T-helper 1 cell (primary cell): Measurements from ENCODE around the gene PRKG1.
A peak's percentile ranks its signal among the peaks of the same experiment; 100 is the strongest.

Experiments
- DNase-seq, 5 donors: peaks; one replicate each; pipeline ENCODE4 v3.0.0-alpha.2; 2012 to 2020

The PRKG1 gene

DNA sequence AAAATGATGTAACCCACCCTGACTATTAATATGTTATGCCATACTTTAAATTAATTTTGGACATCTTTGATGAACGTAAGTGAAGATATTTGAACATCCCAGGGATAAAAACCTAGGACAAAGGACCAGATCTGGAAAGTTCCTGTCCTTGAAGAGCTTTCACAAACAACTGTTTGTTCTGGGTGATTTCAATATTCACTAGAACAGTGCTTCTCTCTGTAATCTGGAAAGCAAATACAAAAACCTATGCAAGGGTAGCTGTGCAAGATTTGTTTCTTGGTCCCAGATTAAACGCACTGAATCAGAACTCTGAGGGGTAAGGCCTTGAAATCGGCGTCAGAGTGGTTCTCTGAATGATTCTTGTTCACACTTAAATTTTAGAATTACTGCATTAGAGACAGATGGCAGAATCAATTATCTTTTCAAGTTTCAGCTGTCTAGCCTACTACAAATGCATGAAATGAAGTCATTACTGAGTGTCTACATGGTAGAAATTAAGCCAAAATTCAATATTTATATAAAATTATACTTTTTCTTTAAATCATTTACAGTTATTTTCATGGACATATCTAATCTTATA is 694.7 kb downstream of the PRKG1 start:
- DNase-seq = no peak

DNA sequence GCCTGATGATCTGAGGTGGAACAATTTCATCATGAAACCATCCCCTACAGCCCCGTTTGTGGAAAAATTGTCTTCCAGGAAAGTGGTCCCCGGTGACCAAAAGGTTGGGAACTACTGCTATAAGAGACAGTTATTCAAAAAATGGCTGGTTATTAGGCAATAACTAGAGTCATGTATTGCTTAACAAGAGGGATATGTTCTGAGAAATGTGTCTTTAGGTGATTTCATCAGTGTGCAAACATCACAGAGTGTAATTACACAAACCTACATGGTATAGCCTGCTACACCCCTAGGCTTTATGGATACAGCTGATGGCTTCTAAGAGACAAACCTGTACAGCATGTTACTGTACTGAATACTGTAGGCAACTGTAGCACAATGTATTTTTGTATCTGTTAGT is 696.4 kb downstream of the PRKG1 start:
- DNase-seq = no peak

DNA sequence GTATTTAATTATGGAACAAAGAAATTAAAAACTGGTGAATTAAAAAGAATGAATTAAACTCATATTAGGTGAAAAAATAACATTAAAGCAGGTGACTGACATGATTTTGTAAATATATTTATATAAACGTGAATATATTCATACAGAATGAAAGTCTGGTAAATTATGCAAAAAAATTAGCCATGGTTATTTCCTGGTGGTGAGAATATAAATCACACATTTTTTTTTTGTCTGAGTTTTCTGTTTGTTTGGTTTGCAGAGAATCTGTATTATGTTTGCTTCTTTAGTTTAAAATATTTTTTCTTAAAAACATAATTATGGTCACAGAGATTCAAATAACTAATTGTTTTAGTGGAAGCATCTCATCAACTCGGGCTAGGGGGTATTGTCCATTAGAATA is 698.1 kb downstream of the PRKG1 start:
- no peak for DNase-seq

DNA sequence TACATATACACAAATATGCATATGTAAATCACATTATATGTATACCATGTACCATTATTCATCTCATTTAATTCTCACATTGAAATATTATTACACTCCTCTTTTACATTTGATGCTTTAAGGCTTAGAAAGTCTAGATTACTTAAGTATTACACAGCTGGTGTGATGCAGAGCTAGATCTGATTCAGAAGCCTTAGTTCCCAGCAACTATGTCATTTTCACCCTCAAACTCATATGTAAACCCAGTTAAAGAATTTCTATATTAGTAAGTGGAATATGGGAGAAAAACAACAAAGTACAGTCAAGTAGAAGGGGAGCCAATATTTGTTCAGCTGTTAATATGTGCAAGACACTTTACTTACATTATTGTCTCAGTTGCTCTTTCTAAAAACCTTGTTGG is 699.4 kb downstream of the PRKG1 start:
- no peak for DNase-seq

DNA sequence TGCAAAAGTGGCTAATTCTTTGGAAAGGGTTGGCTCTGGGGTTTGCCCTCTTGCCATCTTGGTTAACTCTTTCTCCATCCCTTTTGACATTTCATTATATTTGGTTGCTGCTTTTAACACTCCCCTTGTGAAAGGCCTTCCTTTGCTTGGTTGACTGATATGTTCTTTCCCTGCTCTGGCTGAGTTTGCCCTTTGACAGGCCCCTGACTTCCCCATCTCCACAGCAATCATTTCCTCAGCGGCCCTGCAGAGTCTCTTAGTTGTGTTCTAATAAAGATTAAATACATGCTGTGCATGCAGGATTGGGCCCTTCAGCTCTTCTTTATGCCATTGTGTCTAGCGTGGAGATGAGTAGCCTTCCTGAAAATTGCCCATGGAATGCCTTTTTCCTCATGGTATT is 709.7 kb downstream of the PRKG1 start:
- DNase-seq = no peak

DNA sequence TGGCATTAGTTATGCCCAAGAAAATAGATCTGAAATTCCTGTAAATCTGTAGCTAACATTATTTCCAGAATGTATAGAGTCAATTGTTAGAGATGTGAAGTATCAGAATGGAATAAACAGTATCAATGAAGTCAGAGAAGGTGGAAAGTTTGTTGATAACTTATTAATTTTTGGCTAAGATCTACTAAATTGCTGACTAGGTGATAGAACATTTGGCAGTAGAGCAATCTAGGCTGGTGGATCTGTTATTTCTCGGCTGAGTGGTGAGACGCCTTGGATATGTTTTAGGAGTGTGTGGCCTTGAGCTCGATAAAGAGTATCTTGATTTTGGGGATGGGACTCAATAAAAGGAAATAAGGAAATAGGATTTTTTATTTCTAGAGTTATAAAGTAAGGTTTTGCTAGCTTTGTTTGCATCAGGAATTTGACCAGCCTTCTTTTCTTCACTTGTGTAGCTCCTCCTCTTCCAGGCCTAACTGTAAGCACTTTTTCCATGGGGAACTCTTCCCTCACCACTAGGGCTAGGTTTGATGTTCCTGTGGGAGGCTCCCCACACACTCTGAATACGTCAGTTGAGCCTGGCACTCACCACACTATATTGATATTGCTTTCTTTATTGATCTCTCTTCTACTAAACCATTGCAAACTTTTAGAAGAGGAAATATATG is 711.9 kb downstream of the PRKG1 start:
- DNase-seq = no peak

DNA sequence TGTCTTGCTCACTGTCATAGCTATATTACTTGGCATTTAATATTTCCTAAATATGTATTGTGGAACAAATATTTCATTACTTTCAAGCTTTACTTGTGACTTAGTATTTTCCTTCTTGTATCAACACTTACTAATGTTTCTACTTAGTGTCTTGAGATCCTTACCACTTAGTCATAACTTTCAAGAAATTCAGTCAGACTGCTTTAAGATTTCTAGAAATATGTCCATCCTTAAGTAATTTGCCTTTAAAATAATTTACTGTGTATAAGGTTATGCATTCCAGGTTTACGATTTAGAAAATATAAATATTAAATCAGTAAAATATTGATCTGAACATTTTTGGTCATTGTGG is 712.4 kb downstream of the PRKG1 start:
- no peak for DNase-seq

DNA sequence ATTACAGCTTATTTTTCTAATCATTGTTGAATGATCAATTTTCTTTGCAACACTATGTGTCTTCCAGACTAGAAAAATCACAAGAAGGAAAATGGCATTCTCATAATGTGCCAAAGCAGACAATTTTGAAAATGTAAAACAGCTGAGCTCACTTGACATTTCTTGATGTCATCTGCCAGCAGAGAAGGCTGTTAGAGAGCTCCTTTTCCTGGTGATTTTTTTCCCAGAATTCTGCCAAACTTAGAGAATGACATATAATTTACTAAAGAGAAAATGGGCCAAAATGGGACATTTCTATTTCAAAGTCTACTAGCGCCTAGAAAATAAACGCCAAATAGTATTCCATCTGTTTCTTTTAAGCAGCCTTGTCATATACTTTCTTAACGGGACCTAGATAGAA is 714.0 kb downstream of the PRKG1 start:
- no peak for DNase-seq

DNA sequence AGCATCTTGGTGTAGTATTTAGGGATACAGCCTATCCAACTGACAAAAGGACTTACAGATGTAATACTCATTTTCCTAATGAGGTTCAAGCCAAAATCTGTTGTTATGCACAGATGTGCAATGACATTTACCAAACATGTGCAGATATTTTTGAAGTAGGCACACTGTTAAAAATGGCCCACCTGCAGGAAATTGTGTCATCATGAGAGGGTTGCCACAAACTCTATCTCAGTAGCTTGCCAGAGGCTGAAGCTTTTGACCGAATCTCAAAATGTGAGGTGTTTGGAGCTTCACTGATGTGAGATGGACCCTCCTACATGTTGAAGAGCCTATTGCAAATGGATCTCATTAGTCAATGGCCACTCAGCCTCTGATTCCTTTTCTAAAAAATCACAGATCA is 714.8 kb downstream of the PRKG1 start:
- DNase-seq = no peak

DNA sequence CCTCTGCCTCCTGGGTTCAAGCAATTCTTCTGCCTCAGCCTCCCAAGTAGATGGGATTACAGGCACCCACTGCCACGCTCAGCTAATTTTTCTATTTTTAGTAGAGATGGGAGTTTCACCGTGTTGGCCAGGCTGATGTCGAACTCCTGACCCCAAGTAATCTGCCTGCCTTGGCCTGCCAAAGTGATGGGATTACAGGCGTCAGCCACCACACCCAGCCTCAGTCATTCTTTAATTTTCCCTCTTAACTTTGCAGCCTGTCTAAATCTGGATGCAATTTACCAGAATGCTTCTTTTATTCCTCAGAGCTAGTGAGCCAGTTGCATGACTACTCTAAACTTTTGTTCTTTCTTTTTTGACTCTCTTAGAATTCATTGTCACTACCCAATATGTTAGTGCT is 715.6 kb downstream of the PRKG1 start:
- no peak for DNase-seq

DNA sequence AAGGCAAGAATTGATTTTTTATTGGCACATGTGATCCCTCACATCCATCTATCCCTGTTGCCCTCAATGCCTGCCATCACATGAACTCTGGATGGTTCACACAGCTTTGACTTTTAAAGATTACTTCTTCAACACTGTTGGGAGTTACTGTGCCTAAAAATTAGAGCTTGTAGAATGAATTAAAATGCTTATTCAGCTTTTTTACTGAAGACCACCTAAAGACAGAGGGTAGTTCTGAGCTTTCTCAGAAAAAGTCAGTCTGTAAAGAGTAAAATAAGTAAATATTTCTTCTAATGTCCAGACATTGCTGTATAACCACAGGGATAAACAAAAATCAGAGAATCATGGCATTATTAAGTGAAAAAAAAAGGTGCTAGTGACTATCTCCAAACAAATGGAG is 718.4 kb downstream of the PRKG1 start:
- DNase-seq = no peak

DNA sequence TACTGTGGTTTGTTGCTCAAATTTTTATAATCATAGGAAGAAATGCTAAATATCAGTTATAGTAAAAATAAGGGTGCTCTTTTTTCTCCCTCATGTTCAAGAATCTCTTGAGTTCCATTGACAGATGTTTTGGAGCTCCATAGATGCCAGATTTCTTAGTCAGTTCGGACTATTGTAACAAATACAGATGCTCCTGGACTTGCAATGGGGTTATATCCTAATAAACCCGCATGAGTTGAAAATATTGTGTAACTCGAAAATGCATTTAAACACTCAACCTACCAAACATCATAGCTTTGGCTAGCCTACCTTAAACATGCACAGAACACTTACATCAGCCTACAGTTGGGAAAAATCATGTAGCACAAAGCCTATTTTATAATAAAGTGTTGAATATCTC is 725.8 kb downstream of the PRKG1 start:
- DNase-seq = no peak

DNA sequence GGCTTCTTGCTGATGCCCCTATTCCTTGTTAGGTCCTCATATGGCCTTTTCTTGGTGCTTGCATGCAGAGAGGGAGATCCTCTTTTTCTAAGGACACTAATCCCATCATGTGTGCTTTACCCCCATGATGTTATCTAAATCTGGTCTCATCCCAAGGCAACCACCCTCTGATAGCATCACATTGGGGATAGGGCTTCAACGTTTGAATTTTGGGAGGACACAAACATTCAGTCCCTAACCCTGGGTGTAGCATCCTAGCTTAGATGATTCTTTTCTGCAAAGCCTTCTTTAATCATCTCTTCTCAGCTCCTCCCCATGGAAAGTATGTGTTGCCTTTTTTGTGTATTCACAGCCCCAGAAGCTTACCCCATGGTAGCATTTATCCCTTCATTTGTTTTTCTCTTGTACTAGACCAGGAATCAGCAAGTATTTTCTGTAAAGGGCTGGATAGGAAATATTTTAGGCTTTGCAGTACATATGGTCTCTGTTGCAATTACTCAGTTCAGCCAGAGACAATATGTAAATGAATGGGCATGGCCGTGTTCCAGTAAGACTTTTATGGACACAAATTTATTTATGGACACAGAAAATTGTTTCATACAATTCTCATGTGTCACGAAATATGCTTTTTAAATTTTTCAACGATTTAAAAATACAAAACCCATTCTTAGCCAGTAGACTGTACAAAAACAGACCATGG is 726.6 kb downstream of the PRKG1 start:
- DNase-seq = no peak

DNA sequence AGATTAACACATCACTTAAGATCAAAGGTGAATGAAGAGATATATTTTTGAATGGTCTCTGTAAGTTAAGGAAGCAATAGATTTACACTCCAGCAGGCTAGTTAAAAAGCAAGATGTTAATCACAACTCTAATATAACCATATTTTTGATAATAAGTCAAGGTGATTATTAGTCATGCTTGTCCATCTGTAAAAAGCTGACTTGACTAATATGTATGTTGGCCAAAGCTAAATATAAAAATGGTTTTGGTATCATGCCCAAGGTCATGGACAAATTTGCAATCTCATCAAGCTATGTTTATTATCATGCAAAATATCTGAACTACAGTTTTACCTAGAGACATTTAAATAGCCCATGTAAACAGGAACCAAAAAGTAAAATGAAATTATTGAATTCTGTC is 727.7 kb downstream of the PRKG1 start:
- DNase-seq = no peak

DNA sequence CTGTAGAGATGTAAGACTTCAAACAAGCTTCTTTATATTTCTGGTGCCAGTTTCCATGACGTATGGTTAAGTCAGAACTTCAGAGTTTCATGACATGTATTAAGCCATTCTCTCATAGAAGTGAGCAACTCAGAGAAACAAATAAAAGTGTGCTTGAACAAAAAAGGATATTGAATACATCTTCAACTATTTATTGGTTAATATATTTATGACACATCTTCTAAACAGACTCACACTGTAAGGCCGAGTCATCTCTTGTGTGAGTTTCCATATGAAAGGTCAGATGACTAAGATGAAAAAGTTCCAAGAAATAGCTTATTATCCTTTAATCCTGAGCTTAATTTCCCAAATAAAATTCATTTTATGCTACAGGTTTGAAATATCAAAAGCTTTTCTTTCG is 730.6 kb downstream of the PRKG1 start:
- DNase-seq = no peak

DNA sequence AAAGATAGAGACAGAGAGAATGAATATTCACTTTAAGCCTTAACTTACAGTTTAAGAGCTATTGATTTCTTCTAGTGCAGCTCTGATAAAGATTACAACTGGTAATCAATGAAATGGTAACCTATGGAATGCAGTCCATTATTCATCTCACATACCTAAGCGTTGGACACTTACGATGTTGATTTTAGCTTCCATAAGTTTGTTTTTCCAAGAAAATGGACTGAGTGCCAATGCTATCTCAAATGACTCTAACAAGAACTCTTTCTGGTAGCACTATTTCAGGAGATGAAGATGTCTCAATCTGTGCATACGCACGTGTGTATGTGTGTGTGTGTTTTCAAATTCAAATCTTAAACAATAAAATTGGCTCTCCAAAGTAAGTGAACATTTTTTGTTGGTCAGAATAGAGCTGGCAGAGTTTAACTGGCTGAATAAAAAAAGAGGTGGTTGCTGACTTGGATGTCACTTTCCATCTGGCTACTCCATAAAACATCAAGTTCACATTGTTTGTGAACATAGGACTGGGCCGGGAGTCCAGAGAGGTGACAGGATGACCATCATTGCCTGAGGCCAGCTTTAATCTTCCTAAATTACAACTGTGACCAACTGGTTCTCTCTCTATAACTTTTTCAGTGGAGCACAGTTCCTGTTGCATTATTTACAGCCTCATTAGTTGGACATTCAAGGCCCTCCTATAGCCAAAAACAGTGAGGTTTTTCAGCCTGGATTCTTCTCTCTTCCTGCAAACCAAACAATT is 732.0 kb downstream of the PRKG1 start:
- no peak for DNase-seq

DNA sequence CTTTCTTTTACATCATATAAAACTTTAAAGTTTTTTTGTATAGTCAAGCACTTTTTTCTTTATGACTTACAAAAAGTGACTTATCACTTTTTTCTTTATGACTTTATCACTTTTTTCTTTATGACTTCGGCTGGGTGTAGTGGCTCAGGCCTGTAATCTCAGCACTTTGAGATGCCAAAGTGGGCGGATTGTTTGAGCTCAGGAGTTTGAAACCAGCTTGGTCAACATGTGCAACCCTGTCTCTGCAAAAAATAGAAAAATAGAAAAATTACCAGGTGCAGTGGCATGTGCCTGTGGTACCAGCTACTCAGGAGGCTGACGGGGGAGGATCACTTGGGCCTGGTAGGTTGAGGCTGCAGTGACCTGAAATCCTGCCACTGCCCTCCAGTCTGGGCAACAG is 733.9 kb downstream of the PRKG1 start:
- DNase-seq = no peak

DNA sequence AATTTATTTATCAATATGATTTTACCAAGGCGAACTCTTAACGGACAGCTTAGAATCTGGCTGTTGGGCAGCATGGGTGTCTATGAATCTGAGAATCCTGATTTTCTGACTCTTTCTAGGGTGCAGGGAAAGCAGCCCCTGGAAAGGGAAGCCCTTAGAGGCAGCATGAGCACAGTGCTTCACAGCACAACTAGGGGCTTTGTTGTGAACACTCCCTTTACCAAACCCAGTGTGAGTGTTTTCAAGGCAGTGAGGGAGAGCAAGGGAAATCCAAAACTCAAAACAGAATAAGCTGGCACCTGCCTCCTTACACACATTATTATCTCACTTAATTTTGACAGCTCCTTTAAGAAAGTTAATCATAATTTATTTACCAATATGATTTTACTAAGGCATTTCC is 741.4 kb downstream of the PRKG1 start:
- DNase-seq = no peak

DNA sequence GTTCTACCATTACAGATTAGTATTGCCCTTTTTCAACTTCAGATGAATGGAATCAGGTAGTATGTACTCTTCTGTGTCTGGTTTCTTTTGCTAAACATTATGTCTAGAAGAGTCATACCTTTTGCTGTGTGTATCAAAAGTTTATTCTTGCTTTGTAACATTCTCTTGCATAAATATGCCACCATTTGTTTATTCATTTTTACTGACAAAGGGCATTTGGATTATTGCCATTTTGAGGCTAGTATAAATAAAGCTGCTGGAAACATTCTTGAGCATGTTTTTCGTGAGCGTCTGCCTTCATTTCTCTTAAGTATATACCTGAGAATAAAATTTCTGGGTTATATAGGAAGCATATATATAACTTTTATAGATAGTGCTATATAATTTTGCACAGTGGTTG is 746.8 kb downstream of the PRKG1 start:
- no peak for DNase-seq

DNA sequence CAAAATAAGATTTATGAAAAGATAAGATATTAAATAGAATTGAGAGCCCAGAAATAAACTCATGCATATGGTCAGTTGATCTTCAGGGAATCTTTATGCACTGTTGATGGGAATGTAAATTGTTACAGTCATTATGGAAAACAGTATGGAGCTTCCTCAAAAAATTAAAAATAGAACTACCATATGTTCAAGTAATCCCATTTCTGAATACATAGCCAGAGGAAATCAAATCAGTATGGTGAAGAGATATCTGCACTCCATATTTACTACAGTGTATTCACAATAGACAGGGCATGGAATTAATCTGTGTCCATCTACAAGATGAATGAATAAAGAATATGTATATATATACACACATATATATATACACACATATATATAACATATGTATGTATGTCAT is 747.5 kb downstream of the PRKG1 start:
- no peak for DNase-seq

DNA sequence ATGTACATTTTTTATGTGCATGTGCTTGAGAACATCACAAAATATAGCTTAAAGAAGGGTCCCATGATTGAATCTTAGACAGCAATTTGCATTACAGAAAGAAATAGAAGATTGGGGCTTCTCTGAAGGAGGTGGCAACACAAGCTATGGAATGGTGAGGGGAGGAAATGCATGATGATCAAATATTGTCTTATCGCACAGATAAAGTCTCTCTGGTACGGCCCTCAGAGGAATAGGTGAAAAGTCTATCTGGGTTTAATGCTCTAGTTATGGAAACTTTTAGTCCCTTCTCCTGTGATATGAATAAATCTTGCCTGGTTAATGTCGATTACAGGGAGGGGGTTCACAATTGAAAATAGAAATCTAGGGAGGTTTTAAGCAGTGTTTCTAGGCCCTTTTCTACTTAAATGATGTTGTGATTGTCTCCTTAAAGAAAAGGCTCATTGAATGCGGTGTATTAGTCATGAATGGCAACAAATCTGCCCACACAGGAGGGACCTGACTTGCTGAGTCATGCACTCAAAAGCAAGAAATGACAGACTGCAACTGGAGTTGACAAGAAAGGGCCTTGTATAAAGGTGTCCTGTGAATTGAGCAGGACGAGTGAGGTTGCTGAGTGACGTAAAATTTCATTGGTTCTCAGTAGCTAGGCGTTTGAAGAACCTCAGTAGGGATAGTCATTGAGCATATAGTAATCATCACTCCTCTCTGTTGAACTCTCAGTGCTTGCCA is 758.5 kb downstream of the PRKG1 start:
- peak in 1 of 5 donors; percentile 48 for DNase-seq

DNA sequence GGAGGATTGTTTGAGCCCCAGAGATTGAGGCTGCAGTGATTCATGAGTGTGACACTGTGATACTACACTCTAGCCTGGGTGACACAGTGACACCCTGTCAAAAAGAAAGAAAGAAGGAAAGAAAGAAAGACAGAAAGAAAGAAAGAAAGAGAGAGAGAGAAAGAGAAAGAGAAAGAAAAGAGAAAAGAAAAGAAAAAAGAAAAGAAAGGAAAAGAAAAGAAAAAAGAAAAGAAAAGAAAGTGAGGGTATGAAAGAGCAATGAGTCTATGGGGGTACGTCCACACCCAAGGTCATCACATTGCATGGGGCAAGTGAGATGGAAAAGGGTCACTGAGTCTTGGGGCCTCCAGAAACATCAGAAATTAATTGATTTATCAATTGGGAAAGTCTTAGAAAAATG is 760.3 kb downstream of the PRKG1 start:
- DNase-seq = no peak

DNA sequence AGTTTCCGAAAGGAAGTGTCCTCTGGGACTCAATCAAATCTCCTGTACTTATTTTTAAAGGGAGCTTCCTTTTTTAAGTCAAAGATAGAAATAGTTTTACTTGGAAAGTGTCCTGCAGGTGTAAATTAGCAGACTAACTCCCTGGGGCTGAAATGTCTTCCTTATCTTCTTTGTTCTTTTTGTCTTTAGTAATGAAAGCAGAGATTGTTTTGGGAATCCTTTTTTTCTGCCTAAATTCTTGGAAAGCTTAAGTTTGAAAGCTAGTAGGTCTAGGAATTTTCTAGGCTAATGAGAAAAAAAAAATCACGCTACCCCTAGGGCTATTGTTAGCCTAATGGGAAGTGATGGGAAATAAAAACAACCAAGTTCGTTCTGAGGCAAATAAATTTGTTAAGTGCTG is 764.2 kb downstream of the PRKG1 start:
- no peak for DNase-seq
